ENCODE data around the gene GSTM2.

GRCh38 chr1:109644670-109645069, 23.2 kb upstream of the GSTM2 start:
- TF ChIP-seq, protein P1, sequence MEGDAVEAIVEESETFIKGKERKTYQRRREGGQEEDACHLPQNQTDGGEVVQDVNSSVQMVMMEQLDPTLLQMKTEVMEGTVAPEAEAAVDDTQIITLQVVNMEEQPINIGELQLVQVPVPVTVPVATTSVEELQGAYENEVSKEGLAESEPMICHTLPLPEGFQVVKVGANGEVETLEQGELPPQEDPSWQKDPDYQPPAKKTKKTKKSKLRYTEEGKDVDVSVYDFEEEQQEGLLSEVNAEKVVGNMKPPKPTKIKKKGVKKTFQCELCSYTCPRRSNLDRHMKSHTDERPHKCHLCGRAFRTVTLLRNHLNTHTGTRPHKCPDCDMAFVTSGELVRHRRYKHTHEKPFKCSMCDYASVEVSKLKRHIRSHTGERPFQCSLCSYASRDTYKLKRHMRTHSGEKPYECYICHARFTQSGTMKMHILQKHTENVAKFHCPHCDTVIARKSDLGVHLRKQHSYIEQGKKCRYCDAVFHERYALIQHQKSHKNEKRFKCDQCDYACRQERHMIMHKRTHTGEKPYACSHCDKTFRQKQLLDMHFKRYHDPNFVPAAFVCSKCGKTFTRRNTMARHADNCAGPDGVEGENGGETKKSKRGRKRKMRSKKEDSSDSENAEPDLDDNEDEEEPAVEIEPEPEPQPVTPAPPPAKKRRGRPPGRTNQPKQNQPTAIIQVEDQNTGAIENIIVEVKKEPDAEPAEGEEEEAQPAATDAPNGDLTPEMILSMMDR (IDR thresholded peaks at IDR 0.05) = no peak
- TF ChIP-seq POLR2AphosphoS5 (IDR thresholded peaks at IDR 0.05) = no peak
- no peak for TF ChIP-seq EP300 (IDR thresholded peaks at IDR 0.05)
- no peak for TF ChIP-seq POLR2A (IDR thresholded peaks at IDR 0.05)
